ENCODE measurements around the gene FSD2. TPM values are rescaled to one million over a fixed set of nuclear protein-coding genes. Genes with fewer than 3 reads are reported as not detected.
"Not testable (repeated sequence)": the region's sequence is repeated elsewhere in the genome, so short reads cannot be mapped to it uniquely, and the experiment has no call there.

The FSD2 gene
- total RNA-seq, 1 donor from 2014 or later, result not detected

GRCh38 chr15:82829234-82829633 is 23.4 kb upstream of the FSD2 start:
- Histone ChIP-seq H3K27me3 (no peaks in the 10 kb centered on the region), H3K4me1 (peaks cover 0 to 11% of the 10 kb centered on the region in 2 donors), H3K27ac (no peak overlapping the region), H3K4me3 (no peak overlapping the region), H3K36me3 (peaks cover 75 to 99% of the 10 kb centered on the region in 2 donors), H3K9me3 (no peaks in the 10 kb centered on the region)
- no peak for DNase-seq (ENCODE audit: low spot score in 2 of 2)
- intact Hi-C loops (cut with DNase I), result no loop called here
- TF ChIP-seq CTCF (IDR thresholded peaks at IDR 0.05), result no peak

DNA sequence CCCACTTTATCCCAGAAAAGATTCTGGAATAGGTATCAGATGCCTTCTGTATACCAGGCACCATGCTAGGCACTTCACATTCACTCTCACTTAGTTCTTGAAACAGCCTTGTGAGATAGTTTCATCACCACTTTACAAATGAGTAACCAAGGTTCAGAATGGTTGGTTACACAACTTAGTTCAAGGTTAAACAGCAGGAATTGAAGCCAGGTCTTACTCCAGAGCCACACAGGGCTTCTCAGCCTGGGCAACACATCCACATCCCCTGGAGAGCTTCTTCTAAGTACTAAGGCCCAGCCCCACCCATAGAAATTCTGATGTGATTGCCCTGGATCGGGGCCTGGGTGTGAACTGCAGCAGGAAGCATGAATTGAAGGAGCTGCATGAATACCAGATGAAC is 22.2 kb upstream of the FSD2 start:
- intact Hi-C loops (cut with DNase I), result no loop called here
- Histone ChIP-seq H3K27me3 (no peaks in the 10 kb centered on the region), H3K4me3 (no peak overlapping the region), H3K9me3 (no peaks in the 10 kb centered on the region), H3K27ac (no peak overlapping the region), H3K4me1 (peaks cover 0 to 11% of the 10 kb centered on the region in 2 donors), H3K36me3 (peaks cover 75 to 99% of the 10 kb centered on the region in 2 donors)
- no peak for TF ChIP-seq CTCF (IDR thresholded peaks at IDR 0.05)
- no peak for DNase-seq (ENCODE audit: low spot score in 2 of 2)

GRCh38 chr15:82823049-82823448 is 17.2 kb upstream of the FSD2 start:
- no peaks in the 10 kb centered on the region for H3K9me3 ChIP-seq
- no peaks in the 10 kb centered on the region for H3K27me3 ChIP-seq
- H3K36me3 ChIP-seq, result peaks cover 62 to 91% of the 10 kb centered on the region in 2 donors
- TF ChIP-seq CTCF (IDR thresholded peaks at IDR 0.05), result no peak
- intact Hi-C loops (cut with DNase I), result no loop called here
- H3K27ac ChIP-seq, result no peak overlapping the region
- no peak overlapping the region for H3K4me3 ChIP-seq
- no peak for DNase-seq (ENCODE audit: low spot score in 2 of 2)
- H3K4me1 ChIP-seq, result no peaks in the 10 kb centered on the region

DNA sequence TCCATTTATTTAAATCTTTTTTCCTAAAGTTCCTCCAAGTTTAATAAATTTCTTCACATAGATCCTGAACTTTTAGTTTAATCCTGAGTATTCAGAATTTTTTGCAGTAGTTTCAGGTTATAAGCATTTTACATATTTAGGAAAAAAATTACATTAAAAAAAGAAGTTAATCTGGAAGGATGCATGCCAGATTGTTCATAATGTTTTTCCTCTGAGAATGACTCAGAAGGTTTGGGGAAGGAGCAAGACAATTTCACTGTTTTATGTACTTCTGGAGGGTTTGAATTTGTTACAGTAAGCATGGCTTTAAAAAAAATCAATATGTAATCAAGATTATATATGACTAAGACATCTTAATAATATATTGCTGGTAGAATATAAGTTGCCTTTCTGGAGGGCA is 16.0 kb upstream of the FSD2 start:
- DNase-seq (ENCODE audit: low spot score in 2 of 2); H3K27me3 ChIP-seq; H3K4me1 ChIP-seq; H3K4me3 ChIP-seq; H3K9me3 ChIP-seq; H3K27ac ChIP-seq; intact Hi-C loops (cut with DNase I): not testable (repeated sequence)
- peaks cover 61 to 91% of the 10 kb centered on the region in 2 donors for H3K36me3 ChIP-seq

DNA sequence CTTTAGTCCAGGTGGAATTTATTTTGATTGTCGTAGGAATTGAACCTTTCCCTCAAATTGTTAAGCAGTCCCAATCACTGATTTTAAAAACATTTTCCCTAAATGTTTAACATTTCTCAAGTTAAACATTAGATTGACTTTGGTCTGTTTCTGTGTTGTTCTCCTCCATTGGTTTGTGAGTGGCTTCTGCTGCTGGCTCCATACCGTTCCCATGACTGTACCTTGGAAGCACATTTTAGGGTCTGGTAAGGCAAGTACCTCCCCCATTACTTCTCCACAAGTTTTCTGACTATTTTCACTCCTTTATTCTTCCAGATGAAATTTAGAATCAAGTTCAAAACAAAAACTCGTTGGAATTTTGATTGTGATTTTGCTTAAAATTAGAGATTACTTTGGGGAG is 15.5 kb upstream of the FSD2 start:
- H3K9me3 ChIP-seq; DNase-seq (ENCODE audit: low spot score in 2 of 2); H3K27ac ChIP-seq; H3K4me1 ChIP-seq; H3K4me3 ChIP-seq; H3K27me3 ChIP-seq; intact Hi-C loops (cut with DNase I): not testable (repeated sequence)
- peaks cover 61 to 91% of the 10 kb centered on the region in 2 donors for H3K36me3 ChIP-seq

GRCh38 chr15:82820128-82820527 is 14.3 kb upstream of the FSD2 start:
- no peak for DNase-seq (ENCODE audit: low spot score in 2 of 2)
- intact Hi-C loops (cut with DNase I), result no loop called here
- Histone ChIP-seq H3K9me3 (no peaks in the 10 kb centered on the region), H3K4me1 (no peaks in the 10 kb centered on the region), H3K4me3 (no peak overlapping the region), H3K27me3 (no peaks in the 10 kb centered on the region), H3K27ac (no peak overlapping the region), H3K36me3 (peaks cover 48 to 87% of the 10 kb centered on the region in 2 donors)
- TF ChIP-seq CTCF (IDR thresholded peaks at IDR 0.05), result no peak

- Histone ChIP-seq H3K27ac (no peak overlapping the region), H3K4me3 (no peak overlapping the region), H3K4me1 (peaks cover 7 to 16% of the 10 kb centered on the region in 2 donors), H3K27me3 (no peaks in the 10 kb centered on the region), H3K36me3 (peaks cover 24 to 45% of the 10 kb centered on the region in 2 donors), H3K9me3 (no peaks in the 10 kb centered on the region)
- no peak for DNase-seq (ENCODE audit: low spot score in 2 of 2)
- intact Hi-C loops (cut with DNase I), result no loop called here
- no peak for TF ChIP-seq CTCF (IDR thresholded peaks at IDR 0.05)
Measured at GRCh38 chr15:82812994-82813393, 7.1 kb upstream of the FSD2 start.

All from ascending aorta (tissue), 2 donors.